Muscle layer of duodenum (tissue), 2 donors: ENCODE measurements around the gene SLC7A5.

Source experiments
- H3K27ac ChIP-seq: one replicate; pipeline ENCODE4 v1.7.0; 2013; ENCODE audit warnings: mild to moderate bottlenecking, low read length
- H3K27me3 ChIP-seq: one replicate; pipeline ENCODE4 v1.7.0; 2013; ENCODE audit warnings: low read depth, mild to moderate bottlenecking, control low read depth, low read length
- H3K36me3 ChIP-seq, 2 donors: one replicate each; pipeline ENCODE4 v1.7.0; 2013; ENCODE audit warnings: low read length in 2 of 2, control low read depth in 1 of 2, mild to moderate bottlenecking in 1 of 2; ENCODE audit not compliant: insufficient read depth in 2 of 2, control insufficient read depth in 1 of 2
- H3K4me1 ChIP-seq, 2 donors: one replicate each; pipeline ENCODE4 v1.7.0; 2013; ENCODE audit warnings: low read length in 2 of 2, mild to moderate bottlenecking in 2 of 2, control low read depth in 1 of 2, moderate library complexity in 1 of 2; ENCODE audit not compliant: insufficient read depth in 2 of 2, control insufficient read depth in 1 of 2
- H3K4me3 ChIP-seq, 2 donors: one replicate each; pipeline ENCODE4 v1.7.0; 2013; ENCODE audit warnings: low read length in 2 of 2, low read depth in 1 of 2, mild to moderate bottlenecking in 1 of 2
- H3K9me3 ChIP-seq, 2 donors: one replicate each; pipeline ENCODE4 v1.7.0; 2013; ENCODE audit warnings: low read length in 2 of 2, control low read depth in 1 of 2, mild to moderate bottlenecking in 1 of 2; ENCODE audit not compliant: control insufficient read depth in 1 of 2
- donor health status: healthy.

The SLC7A5 gene

DNA sequence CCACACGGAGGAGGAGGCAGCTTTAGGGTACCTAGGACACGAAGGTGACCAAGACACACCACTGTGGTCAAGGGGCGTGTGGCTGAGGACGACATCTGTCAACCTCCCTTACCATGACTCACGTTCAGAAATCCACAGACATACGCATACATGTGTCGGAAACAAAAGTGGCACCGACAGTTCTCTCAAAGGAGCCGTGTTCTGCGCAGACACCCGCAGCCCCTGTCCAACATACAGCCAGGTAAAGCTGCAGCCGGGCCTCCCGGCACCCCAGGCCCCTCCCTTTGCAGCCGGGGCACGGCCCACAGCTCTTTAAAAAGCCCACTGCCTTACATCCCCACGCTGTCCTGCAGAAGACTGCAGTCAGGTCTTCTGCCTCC is 63.1 kb downstream of the SLC7A5 start:
- Histone ChIP-seq H3K4me3 (peak overlapping the region in 1 of 2 donors; percentile 41), H3K36me3 (no peaks in the 10 kb centered on the region), H3K27ac (no peak overlapping the region), H3K27me3 (no peaks in the 10 kb centered on the region), H3K4me1 (peaks cover 5 to 7% of the 10 kb centered on the region in 2 donors), H3K9me3 (no peaks in the 10 kb centered on the region)

DNA sequence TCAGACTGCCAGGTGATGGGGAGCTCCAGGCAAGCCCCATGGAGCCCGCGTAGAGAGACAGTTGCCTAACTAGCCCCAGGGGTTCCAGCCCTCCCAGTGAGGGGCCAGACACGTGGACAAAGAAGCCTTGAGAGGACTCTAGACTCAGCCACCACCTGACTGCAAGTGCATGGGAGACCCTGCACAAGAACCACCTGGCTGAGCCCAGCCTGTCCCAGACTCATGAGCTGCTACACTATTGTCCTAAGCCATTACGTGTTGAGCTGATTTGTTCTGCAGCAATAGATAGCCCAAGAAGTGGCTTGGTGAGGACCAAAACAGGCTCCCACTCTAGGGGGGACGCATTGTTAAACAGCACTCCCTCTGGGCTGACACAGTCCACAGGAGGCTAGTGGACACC is 65.9 kb downstream of the SLC7A5 start:
- no peaks in the 10 kb centered on the region for H3K27me3 ChIP-seq
- no peaks in the 10 kb centered on the region for H3K9me3 ChIP-seq
- peaks cover 5 to 7% of the 10 kb centered on the region in 2 donors for H3K4me1 ChIP-seq
- H3K27ac ChIP-seq = no peak overlapping the region
- no peak overlapping the region for H3K4me3 ChIP-seq
- H3K36me3 ChIP-seq = no peaks in the 10 kb centered on the region

DNA sequence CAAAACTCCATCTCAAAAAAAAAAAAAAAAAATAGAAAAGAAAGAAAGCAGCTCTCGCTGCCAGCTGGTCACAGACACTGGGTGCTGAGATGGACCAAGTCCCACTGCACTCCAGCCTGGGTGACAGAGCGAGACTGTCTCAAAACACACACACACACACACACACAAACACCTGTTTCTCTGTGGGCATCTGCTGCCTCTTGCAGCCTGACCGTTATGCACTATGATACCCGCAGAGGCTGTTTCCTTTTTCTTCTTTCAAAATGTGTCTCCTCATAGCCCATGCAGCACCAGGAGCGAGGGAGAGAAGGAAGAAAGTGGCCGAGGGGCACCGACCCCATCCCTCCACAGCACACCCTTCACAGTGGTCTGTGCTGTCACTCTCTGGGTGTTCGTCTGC is 66.6 kb downstream of the SLC7A5 start:
- Histone ChIP-seq H3K36me3 (no peaks in the 10 kb centered on the region), H3K4me3 (no peak overlapping the region), H3K27me3 (no peaks in the 10 kb centered on the region), H3K4me1 (peaks cover 5 to 7% of the 10 kb centered on the region in 2 donors), H3K9me3 (no peaks in the 10 kb centered on the region), H3K27ac (no peak overlapping the region)

DNA sequence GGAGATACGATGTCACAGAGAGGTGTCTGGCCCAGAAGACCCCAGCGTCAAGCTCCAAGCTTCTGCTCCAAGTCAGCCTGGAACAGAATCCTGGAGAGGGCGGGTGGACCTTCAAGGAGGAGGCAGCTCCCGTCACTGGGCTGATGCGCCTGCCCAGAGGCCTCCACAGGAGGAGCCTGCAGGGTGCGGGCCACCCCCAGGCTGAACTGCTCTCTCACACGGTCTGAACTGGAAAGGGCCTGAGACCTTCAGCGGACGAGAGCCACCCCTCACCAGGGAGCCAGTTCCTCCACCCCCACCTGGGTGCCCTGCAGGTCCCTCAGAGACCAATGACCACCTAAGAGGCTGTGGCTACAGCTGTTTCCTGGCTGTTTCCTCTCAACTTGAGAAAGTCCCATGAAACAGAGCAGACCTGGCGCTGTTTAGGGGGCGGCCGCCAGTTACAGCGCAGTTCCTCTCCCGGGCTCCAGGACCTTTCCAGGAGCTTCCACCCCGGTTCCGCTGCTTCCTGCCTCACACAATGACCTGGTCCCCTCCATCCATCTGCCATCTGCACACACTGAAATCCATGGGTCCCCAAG is 67.5 kb downstream of the SLC7A5 start:
- H3K4me1 ChIP-seq = peaks cover under 1 to 7% of the 10 kb centered on the region in 2 donors
- H3K27me3 ChIP-seq = no peaks in the 10 kb centered on the region
- H3K4me3 ChIP-seq = no peak overlapping the region
- no peak overlapping the region for H3K27ac ChIP-seq
- H3K9me3 ChIP-seq = no peaks in the 10 kb centered on the region
- H3K36me3 ChIP-seq = no peaks in the 10 kb centered on the region

DNA sequence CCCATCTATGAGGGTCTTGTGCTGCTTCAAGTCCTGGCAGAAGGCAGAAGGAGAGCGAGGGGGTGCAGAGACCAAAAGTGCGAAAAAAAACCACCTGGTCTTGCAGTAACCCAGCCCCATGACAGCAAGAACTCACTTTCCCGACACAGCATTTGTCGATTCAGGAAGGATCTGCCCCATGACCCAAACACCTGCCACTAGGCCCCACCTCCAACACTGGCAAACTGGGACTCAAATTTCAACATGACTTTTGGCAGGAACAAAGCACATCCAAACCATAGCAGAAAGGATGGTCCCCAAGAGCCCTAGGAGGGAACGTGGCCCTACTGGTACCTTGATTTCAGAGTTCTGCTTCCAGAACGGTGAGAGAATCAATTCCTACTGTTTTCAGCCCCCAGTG is 68.8 kb downstream of the SLC7A5 start:
- H3K4me3 ChIP-seq = no peak overlapping the region
- no peaks in the 10 kb centered on the region for H3K36me3 ChIP-seq
- H3K27ac ChIP-seq = no peak overlapping the region
- no peaks in the 10 kb centered on the region for H3K9me3 ChIP-seq
- no peaks in the 10 kb centered on the region for H3K27me3 ChIP-seq
- H3K4me1 ChIP-seq = no peaks in the 10 kb centered on the region

DNA sequence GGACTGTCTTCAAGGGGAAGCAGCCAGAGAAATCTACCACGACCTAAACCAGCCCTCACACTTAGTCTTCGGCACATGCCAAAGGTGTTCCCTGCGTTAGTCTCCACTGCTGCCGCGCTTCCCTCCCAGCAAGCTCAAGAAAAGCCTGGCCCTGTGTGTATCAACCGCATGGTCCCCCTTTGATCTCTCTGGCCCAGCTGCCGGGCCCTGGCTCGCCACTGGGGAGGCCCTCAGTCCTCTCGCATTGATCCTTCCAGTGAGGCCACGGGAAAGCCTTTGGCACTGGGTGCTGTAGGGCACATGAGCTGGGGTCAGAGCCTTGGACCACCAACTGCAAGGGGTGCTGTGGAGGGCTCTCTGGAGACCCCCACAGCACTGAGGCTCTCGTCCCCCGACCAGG is 74.0 kb downstream of the SLC7A5 start:
- H3K27me3 ChIP-seq = no peaks in the 10 kb centered on the region
- no peaks in the 10 kb centered on the region for H3K9me3 ChIP-seq
- no peaks in the 10 kb centered on the region for H3K4me1 ChIP-seq
- no peaks in the 10 kb centered on the region for H3K36me3 ChIP-seq
- no peak overlapping the region for H3K4me3 ChIP-seq
- no peak overlapping the region for H3K27ac ChIP-seq

DNA sequence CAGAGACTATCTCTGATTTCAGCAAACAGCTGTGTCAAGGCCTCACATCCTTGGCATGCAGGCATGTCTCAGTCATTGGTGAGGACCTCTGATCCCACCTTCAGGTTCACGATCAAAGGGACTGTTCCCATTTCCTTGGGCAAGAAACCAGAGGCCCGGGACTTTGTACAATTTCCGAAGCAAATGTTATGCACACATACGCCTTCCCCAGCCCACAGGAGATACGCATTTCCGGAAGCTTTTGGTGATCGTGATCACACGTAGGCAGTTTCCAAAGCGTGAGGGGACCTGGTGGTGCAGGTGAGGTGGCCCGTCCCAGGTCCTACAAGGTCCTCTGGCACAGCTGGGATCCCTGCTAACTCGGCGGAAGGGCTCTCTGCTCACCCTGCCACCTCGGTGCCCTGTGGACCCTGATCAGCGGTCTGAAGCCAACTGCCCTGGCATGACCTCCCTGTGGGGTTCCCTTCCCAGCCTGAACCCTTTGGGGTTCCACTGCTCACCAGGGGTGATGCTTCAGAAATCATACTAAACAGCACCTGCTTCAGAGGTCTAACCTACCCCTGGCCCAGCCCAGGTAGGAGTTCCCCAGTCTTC is 74.7 kb downstream of the SLC7A5 start:
- no peaks in the 10 kb centered on the region for H3K27me3 ChIP-seq
- H3K9me3 ChIP-seq = no peaks in the 10 kb centered on the region

DNA sequence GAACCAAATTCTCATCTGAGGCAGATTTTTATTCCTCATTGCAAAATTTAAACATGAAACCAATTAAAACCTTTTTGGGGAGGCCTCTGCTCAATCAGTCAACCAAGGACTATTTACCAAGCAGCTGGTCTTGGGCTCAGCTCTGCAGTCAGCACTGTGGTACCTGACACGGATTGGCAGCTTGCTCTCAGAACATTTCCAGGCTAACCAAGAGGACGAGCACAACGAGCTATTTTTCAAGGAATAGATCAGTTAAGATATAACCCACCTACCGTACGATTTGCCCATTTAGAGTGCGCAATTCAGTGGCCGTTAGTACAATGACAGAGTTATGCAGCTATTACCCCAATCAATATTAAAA is 77.1 kb downstream of the SLC7A5 start:
- no peaks in the 10 kb centered on the region for H3K4me1 ChIP-seq
- H3K36me3 ChIP-seq = no peaks in the 10 kb centered on the region
- H3K4me3 ChIP-seq = no peak overlapping the region
- no peak overlapping the region for H3K27ac ChIP-seq
- no peaks in the 10 kb centered on the region for H3K9me3 ChIP-seq
- no peaks in the 10 kb centered on the region for H3K27me3 ChIP-seq

More for the DNA sequence above, 74.7 kb downstream of the SLC7A5 start:
- no peaks in the 10 kb centered on the region for H3K36me3 ChIP-seq
- H3K4me3 ChIP-seq = no peak overlapping the region
- no peak overlapping the region for H3K27ac ChIP-seq
- H3K4me1 ChIP-seq = no peaks in the 10 kb centered on the region

DNA sequence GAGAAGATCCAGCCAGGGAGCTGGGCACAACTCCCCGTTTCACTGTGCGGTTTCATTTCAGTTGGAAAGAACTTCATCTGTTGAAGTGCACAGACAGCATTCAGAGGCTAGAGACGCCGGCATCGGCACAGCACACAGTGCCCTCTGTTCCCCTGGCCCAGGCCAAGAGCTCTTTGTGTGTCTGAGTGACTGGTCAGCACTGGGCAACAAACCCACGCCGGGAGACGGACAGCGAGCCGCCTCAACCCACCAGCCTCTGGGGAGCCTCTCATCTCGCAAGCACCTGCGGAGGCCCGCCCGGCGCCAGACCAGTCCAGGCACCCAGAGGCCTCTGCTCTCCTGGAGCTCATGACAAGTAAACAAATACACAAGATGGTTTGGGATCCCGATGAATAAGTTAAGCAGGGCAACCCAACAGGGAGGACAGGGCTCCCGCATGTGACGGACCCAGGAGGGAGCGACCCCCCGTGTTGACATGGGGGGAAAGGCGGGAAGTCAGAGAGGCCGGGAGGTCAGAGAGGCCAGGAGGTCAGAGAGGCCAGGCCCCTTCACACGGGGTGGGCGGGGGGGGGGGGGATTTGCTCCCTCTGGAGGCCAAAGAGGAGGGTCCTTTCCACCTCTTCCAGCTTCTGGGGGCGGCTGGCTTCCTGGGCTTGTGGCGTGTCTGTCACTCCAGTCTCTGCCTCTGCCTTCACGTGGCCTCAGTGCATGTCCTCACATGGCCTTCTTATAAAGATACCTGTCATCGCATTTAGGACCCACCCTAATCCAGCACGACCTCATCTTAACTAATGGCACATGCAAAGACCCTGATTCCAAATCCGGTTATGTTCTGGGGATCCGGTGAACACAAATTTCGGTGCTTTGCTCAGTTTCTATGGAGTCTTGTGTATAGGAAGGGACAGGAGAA is 77.8 kb downstream of the SLC7A5 start:
- Histone ChIP-seq H3K9me3 (no peaks in the 10 kb centered on the region), H3K4me3 (no peak overlapping the region), H3K27ac (no peak overlapping the region), H3K36me3 (no peaks in the 10 kb centered on the region), H3K4me1 (no peaks in the 10 kb centered on the region), H3K27me3 (no peaks in the 10 kb centered on the region)

DNA sequence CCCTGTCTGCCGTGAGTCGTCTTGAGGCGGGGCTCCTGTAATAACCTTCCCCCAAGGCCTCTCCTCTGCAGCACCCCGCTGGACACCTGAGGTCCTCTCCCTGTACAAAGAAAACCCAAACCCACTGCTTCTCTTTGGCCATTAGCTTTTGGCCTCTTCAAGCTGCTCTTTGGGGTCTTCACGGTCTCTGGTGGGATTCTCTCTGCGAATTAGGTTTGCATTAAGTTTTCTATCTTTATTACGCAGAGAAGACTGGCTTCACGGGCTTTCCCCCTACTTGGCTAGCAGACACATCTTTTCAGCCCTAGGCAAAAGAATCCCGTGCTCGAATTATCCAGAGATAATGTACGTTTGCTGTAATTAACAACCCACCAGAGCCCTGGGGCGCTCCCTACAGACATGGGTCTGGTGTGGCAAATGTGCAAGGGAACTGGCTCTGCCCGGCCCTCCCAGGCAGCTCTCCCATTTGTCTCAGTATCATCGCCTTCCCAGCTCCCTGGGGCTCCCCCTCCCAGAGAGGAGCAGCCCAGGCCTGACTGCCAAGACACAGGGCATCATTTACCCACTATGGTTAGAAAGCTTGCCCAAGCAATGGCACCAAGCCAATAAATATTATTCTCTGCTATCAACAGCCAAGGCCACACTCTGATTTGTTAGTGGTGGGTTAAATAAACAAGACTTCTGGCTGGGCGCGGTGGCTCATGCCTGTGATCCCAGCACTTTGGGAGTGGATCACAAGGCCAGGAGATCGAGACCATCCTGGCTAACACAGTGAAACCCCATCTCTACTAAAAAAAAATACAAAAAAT is 78.8 kb downstream of the SLC7A5 start:
- Histone ChIP-seq H3K36me3 (no peaks in the 10 kb centered on the region), H3K9me3 (no peaks in the 10 kb centered on the region), H3K27me3 (no peaks in the 10 kb centered on the region), H3K4me3 (no peak overlapping the region), H3K27ac (no peak overlapping the region), H3K4me1 (no peaks in the 10 kb centered on the region)
